Upper lobe of right lung (tissue), 1 donor: Measurements from ENCODE around the gene ANAPC2. TPM values are rescaled to one million over a fixed set of nuclear protein-coding genes. Genes with fewer than 3 reads are reported as not detected.

ENCODE experiments used
- ATAC-seq: fragments of 200-7000 bp; cut with Tn5 transposase; one replicate; pipeline ENCODE4 v1.9.1; 2020; ENCODE audit warnings: mild to moderate bottlenecking, moderate library complexity
- DNase-seq: peaks from one replicate; pipeline ENCODE4 v3.0.0-alpha.2; 2020
- H3K27ac ChIP-seq: fragments of 200-600 bp; one replicate; pipeline ENCODE4 v1.8.0; 2022
- H3K27me3 ChIP-seq: fragments of 200-600 bp; one replicate; pipeline ENCODE4 v1.8.0; 2022; ENCODE audit warnings: mild to moderate bottlenecking
- H3K36me3 ChIP-seq: fragments of 200-600 bp; one replicate; pipeline ENCODE4 v1.8.0; 2022
- H3K4me1 ChIP-seq: fragments of 200-600 bp; one replicate; pipeline ENCODE4 v1.8.0; 2022
- H3K4me3 ChIP-seq: fragments of 200-600 bp; one replicate; pipeline ENCODE4 v1.8.0; 2022; ENCODE audit warnings: mild to moderate bottlenecking
- H3K9me3 ChIP-seq: fragments of 200-600 bp; one replicate; pipeline ENCODE4 v1.8.0; 2022
- intact Hi-C: fragments of 100-400 bp; cut with DNase I; formaldehyde crosslinking; loops from one replicate; pipeline ENCODE4 v1.11.0; 2022
- total RNA-seq: library from RNA; stranded (reverse); fragmentation: NEBNext Ultra II Directional; extraction: Animal tissue kit (Norgen Biotek cat#: 25700); gene quantifications from one replicate; pipeline ENCODE4 v1.2.1, GENCODE V29; 2021
- TF ChIP-seq, protein P1 (sequence below): fragments of 200-600 bp; IDR thresholded peaks from one replicate; pipeline ENCODE4 v1.8.0; 2022; ENCODE audit warnings: antibody characterized with exemption
- donor health status: DM: no; HTN: yes; CAD: no; lungs with severe emphysema.

ANAPC2 gene
- total RNA-seq, 1 donor from 2014 or later, result 51.4 TPM

DNA sequence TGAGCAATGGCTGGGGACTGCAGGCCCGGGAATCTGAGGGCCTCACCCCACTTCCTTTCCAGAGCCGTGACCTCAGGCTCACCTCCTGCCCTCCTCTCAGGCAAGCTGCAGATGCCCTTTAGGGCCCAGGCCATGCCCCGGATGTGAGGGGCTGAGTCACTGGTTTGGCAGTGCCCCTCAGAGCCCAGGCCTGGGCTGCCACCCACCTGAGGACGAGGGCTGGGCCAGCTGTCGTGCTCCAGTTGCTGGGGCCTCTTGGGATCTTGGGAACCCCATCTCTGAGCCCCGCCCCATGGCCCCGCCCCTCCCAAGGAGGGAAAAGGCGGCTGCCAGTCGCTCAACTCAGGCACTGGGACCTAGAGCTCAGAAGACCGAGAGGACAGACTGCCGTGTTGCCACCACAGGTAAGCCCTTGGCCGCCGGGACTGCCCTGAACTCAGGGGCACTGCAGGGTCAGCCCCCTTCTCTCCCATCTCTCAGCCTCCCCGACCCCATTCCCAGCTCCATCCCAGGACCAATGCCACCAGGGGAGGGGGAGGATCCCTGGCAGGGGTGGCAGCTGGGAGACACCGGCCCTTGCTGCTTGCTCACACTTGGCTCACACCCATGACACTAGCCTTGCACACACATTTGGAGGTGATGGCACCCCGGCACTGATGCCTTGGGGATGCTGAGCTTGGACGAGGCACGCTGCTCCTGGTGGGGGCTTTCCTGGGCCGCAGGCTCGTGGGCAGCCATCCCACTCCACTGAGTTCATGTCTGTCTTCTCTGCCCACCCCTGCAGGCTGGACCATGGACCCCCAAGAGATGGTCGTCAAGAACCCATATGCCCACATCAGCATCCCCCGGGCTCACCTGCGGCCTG, 36.7 kb upstream of the ANAPC2 start, which contains the start of gene CYSRT1:
Gene CYSRT1, plus strand, starts transcription at position 345 of the 865 bp plus-strand sequence. Its CDS starts 448 bp downstream, at position 793.
- H3K27me3 ChIP-seq, result peaks cover 21% of the 10 kb centered on the region
- ATAC-seq (no peak), DNase-seq (no peak)
- intact Hi-C loops, result loop anchor here (5.0 kb wide), 1 partner anchor 108 kb away; no protein-coding TSS in a partner anchor
- H3K36me3 ChIP-seq, result no peaks in the 10 kb centered on the region
- peak within 1 kb of the TSS; percentile 81 for H3K4me3 ChIP-seq
- TF ChIP-seq, protein P1, sequence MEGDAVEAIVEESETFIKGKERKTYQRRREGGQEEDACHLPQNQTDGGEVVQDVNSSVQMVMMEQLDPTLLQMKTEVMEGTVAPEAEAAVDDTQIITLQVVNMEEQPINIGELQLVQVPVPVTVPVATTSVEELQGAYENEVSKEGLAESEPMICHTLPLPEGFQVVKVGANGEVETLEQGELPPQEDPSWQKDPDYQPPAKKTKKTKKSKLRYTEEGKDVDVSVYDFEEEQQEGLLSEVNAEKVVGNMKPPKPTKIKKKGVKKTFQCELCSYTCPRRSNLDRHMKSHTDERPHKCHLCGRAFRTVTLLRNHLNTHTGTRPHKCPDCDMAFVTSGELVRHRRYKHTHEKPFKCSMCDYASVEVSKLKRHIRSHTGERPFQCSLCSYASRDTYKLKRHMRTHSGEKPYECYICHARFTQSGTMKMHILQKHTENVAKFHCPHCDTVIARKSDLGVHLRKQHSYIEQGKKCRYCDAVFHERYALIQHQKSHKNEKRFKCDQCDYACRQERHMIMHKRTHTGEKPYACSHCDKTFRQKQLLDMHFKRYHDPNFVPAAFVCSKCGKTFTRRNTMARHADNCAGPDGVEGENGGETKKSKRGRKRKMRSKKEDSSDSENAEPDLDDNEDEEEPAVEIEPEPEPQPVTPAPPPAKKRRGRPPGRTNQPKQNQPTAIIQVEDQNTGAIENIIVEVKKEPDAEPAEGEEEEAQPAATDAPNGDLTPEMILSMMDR, result no peak
- peak within 1 kb of the TSS; percentile 94 for H3K27ac ChIP-seq
- peaks cover 14% of the 10 kb centered on the region for H3K4me1 ChIP-seq
- H3K9me3 ChIP-seq, result no peaks in the 10 kb centered on the region

DNA sequence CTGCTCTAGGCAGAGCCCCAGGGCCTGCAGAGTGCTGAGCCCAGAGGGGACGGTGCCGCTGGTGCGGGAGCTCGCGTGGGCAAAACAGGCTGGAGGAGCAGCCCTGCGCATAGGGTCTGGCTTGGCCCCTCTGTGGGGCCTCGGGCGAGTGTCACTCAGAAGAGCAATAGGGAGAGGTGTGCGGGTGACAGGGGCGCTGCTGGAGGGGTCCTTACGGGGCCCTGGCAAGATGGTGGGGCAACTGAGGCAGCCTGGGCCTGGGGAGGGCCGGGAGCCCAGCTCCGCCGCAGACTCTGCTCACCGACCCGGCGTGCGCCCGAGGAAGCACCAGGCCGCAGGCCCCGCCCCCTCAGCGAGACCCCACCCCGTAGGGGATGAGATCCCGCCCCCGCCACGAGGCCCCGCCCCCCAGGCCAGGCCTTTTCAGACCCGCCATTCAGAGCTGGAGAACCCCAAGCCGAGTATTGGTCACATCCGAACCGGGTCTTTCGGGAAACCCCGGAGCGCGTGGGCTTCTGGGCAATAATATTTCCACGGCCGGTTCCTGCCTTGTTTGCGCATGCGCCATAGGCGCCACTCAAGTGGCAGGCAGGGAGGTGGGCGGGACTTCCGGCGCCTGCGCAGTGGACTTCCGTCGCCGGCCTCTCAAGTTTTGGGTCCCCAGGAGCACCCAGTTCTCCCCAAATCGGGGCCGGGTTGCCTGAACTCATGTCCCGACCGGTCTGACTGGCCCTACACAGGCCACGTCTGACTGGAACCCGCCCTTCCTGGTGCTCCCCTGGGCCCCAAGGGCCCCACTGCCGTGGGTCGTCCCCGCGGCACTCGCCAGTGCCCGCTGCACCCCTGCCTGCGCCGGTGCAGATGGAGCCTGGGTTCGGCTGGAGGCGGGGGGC, 35.0 kb upstream of the ANAPC2 start:
- intact Hi-C loops, result no loop called here
- Histone ChIP-seq H3K9me3 (no peaks in the 10 kb centered on the region), H3K27me3 (peaks cover 3% of the 10 kb centered on the region), H3K4me1 (peaks cover 14% of the 10 kb centered on the region), H3K27ac (peak overlapping the region; percentile 94), H3K36me3 (no peaks in the 10 kb centered on the region), H3K4me3 (peak overlapping the region; percentile 81)
- ATAC-seq, result peak; percentile 88
- TF ChIP-seq, protein P1, result no peak
- DNase-seq, result peak; percentile 98

DNA sequence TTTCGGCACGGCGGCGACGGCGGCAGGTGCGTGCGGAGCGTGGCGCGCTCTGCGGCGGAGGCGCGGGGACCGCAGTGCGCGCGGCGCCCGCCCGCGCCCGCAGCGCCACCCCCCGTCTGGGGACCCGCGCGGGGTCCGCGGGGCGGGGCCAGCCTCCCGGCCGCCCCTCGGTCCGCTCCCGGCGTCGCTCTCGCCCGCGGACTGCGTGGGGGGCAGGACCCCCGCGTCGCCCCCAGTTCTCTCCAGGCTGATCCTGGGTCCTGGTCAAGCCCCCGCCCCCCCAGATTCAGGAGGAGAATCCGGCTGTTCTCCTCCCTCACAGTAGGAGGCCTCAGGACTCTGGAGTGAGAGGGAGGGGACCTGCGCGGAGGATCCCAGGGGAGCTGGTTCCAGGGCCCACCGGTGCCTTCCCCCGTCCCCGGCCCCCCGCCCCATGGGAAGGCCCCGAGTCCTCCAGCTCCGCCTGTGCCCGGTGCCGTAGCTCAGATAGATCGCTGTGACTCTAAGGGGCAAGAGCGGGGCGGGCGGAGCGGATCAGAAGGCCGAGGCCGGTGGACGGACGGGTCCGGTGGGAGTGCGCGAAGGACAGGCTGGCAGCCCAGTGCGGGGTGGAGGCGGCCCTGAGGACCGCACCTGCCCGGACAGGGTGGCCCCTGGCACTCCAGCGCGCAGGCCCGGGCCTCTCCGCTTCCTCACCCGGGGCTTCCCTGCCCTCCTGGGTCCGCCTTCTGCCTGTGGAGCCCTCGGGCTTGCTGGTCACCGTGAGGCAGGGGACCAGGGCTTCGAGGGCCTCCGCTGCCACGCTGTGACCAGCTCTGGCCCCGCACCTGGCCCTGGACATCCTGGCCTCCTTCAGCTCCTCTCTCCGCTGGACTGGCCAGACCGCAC, 34.1 kb upstream of the ANAPC2 start, which contains the start of gene RNF208:
Gene RNF208, minus strand, starts transcription at position 51 of the 888 bp plus-strand sequence. CDS start 1,028 bp downstream, outside the sequence.
- peak; percentile 0 for ATAC-seq
- peaks cover 14% of the 10 kb centered on the region for H3K4me1 ChIP-seq
- TF ChIP-seq, protein P1, result no peak
- H3K27ac ChIP-seq, result peak within 1 kb of the TSS; percentile 94
- no peak for DNase-seq
- peak within 1 kb of the TSS; percentile 81 for H3K4me3 ChIP-seq
- no peaks in the 10 kb centered on the region for H3K9me3 ChIP-seq
- H3K36me3 ChIP-seq, result no peaks in the 10 kb centered on the region
- H3K27me3 ChIP-seq, result no peaks in the 10 kb centered on the region
- intact Hi-C loops, result no loop called here

DNA sequence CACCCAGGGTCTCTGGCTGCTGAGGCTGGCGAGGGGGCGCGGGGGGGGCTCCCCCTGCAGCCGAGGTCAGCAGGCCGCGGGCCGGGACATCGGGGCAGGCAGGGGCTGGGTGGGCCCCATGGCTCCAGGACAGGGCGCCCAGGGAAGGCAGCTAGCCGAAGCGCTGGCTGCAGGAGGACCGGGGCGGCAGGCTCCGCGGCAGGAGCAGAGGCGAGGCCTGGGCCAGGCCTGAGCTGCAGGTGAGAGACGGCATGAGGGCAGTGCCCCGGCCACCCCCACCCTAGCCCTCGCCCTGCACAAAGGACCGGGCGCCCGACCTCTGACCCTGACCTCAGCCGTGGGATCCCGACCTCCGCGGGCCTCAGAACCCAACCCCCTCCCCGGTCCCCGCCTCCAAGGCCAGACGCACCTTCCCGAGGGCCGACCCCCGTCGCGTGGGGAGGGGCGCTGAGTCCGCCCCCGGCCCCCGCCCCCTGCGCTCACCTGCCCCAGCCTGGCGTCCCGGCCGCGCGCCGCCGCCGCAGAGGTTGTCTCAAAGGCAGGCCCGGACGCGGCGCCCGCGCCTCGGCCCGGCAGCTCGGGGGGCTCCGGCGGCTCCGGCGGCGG, 33.2 kb upstream of the ANAPC2 start:
- H3K27me3 ChIP-seq, result no peaks in the 10 kb centered on the region
- no peaks in the 10 kb centered on the region for H3K36me3 ChIP-seq
- peak overlapping the region; percentile 33 for H3K4me3 ChIP-seq
- TF ChIP-seq, protein P1, result no peak
- peaks cover 14% of the 10 kb centered on the region for H3K4me1 ChIP-seq
- no peak overlapping the region for H3K27ac ChIP-seq
- DNase-seq (no peak), ATAC-seq (no peak)
- no peaks in the 10 kb centered on the region for H3K9me3 ChIP-seq
- intact Hi-C loops, result no loop called here
